ENCODE data around the gene HTRA2. TPM values are rescaled to one million over a fixed set of nuclear protein-coding genes. Genes with fewer than 3 reads are reported as not detected.
"Not testable (repeated sequence)": the region's sequence is repeated elsewhere in the genome, so short reads cannot be mapped to it uniquely, and the experiment has no call there.

Gene HTRA2
- total and polyA plus RNA-seq, 5 donors from 2014 or later = 25.8 to 34.1 (median 29.2) TPM

DNA sequence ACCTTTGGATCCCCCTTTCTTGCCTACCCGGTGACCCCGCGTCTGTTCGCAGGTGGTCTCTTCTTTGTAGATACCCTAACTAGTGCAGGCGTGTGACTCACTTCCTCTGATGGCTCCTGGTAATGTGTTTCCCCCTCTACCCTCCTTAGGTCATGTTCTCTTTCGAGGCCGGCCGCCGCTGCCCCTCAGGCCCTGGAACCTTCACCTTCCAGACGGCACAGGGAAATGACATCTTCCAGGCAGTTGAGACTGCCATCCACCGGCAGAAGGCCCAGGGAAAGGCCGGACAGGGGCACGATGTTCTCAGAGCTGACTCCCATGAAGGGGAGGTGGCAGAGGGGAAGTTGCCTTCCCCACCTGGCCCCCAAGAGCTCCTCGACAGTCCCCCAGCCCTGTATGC is 26.4 kb downstream of the HTRA2 start:
- Mint-ChIP-seq H3K9me3 (peaks cover 0 to 3% (median 0%) of the 10 kb centered on the region in 7 donors), H3K36me3 (no peaks in the 10 kb centered on the region), H3K4me3 (peak overlapping the region; percentile 95 to 96 (median 96)), H3K27me3 (peaks cover 16% of the 10 kb centered on the region), H3K4me1 (peaks cover 0 to 30% (median 11%) of the 10 kb centered on the region in 4 donors), H3K27ac (peak overlapping the region in 2 of 3 donors; percentile 51 to 90)
- no peaks in the 10 kb centered on the region for H3K9me3 ChIP-seq (ENCODE audit: control insufficient read depth in 2 of 2, low read length in 2 of 2)
- H3K27me3 ChIP-seq (ENCODE audit: control insufficient read depth, insufficient read depth, low read length) = peaks cover 1% of the 10 kb centered on the region
- no peak overlapping the region for H3K27ac ChIP-seq (ENCODE audit: insufficient read depth, low read length, poor library complexity, severe bottlenecking)
- no peak overlapping the region for H3K4me3 ChIP-seq (ENCODE audit: low read depth, low read length)
- peaks cover 29% of the 10 kb centered on the region for H3K4me1 ChIP-seq (ENCODE audit: control insufficient read depth, insufficient read depth, low read length, poor library complexity, severe bottlenecking)
- DNase-seq = no peak
- no peak for ATAC-seq (ENCODE audit: low read depth in 2 of 2)
- H3K36me3 ChIP-seq (ENCODE audit: control insufficient read depth, insufficient read depth, low read length) = peaks cover 6% of the 10 kb centered on the region

DNA sequence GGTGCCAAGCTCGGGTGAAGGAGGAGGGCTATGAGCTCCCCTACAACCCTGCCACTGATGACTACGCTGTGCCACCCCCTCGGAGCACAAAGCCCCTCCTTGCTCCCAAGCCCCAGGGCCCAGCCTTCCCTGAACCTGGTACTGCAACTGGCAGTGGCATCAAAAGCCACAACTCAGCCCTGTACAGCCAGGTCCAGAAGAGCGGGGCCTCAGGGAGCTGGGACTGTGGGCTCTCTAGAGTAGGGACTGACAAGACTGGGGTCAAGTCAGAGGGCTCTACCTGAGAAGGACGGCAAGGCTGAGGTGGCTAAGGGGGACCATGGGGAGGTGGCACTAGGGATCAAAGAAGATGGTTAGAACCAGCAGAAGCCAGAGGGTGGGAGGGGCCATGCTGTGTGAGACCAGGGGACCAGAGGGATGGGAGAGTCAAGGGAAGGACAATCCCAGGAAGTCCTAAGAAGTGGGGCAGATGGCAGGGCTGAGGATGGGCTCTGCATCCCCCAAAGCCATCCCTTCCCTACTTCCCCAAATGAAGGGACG is 27.2 kb downstream of the HTRA2 start:
- DNase-seq (no peak), ATAC-seq (ENCODE audit: low read depth in 2 of 2) (no peak)
- peaks cover 0 to 30% (median 11%) of the 10 kb centered on the region in 4 donors for H3K4me1 Mint-ChIP-seq
- H3K27me3 Mint-ChIP-seq = peaks cover 9% of the 10 kb centered on the region
- H3K27ac Mint-ChIP-seq = no peak overlapping the region
- Histone ChIP-seq H3K36me3 (ENCODE audit: control insufficient read depth, insufficient read depth, low read length) (peaks cover 6% of the 10 kb centered on the region), H3K9me3 (ENCODE audit: control insufficient read depth in 2 of 2, low read length in 2 of 2) (no peaks in the 10 kb centered on the region), H3K4me1 (ENCODE audit: control insufficient read depth, insufficient read depth, low read length, poor library complexity, severe bottlenecking) (peaks cover 29% of the 10 kb centered on the region), H3K4me3 (ENCODE audit: low read depth, low read length) (no peak overlapping the region), H3K27ac (ENCODE audit: insufficient read depth, low read length, poor library complexity, severe bottlenecking) (no peak overlapping the region), H3K27me3 (ENCODE audit: control insufficient read depth, insufficient read depth, low read length) (peaks cover 1% of the 10 kb centered on the region)
- H3K4me3 Mint-ChIP-seq = peak overlapping the region; percentile 52 to 96 (median 79)
- H3K9me3 Mint-ChIP-seq = no peaks in the 10 kb centered on the region
- H3K36me3 Mint-ChIP-seq = peaks cover 3% of the 10 kb centered on the region

DNA sequence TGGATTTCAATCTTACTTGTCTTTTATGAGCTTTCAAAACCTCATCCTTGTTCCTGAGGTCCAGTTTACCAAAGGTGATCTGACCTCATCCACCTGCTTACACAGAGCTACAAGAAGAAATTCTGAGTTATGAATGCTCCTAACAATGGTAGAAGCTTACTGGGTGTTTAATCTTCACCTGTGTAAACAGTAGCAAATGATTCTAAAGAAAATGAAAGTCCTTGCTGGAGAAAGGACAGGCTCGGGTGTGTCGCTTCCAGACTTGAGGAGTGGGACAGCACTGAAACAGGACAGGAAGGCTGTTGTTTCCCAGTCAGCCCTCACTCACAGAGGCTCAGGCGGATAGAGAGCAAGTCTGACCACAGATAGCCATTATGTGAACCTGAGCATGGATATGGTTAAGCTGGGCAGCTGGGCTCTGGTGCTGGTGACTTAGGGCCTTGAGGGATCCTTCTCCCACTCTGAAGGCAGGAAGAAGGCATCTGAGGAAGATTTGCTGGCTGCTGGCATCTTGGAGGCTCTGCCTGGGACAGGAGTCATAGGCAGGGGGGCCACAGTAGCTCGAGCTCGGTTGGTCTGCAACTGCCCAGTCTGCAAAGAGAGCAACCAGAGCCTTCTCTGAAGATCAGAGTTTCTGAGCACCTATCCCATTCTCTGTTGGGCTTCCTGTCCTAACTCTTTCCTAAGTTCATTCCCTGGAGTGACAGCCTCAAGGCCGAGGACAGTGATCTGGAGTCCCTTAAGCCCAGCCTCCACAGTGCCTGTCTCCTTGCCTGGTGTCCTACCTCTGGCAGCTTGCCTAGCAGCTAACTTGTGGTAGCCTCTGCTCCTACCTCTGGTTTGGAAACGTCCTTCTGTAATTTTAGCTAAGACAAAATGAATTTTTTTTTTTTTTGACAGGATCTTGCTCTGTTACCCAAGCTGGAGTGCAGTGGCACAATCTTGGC is 28.8 kb downstream of the HTRA2 start:
- DNase-seq = no peak
- Mint-ChIP-seq H3K27me3 (no peaks in the 10 kb centered on the region), H3K27ac (no peak overlapping the region), H3K4me3 (peak overlapping the region in 2 of 4 donors; percentile 32 to 78), H3K9me3 (no peaks in the 10 kb centered on the region), H3K36me3 (peaks cover 5% of the 10 kb centered on the region), H3K4me1 (peaks cover 0 to 24% (median 8%) of the 10 kb centered on the region in 4 donors)
- H3K4me3 ChIP-seq (ENCODE audit: low read depth, low read length) = no peak overlapping the region
- no peak overlapping the region for H3K27ac ChIP-seq (ENCODE audit: insufficient read depth, low read length, poor library complexity, severe bottlenecking)
- no peak for ATAC-seq (ENCODE audit: low read depth in 2 of 2)
- peaks cover 6% of the 10 kb centered on the region for H3K36me3 ChIP-seq (ENCODE audit: control insufficient read depth, insufficient read depth, low read length)
- no peaks in the 10 kb centered on the region for H3K27me3 ChIP-seq (ENCODE audit: control insufficient read depth, insufficient read depth, low read length)
- H3K4me1 ChIP-seq (ENCODE audit: control insufficient read depth, insufficient read depth, low read length, poor library complexity, severe bottlenecking) = peaks cover 29% of the 10 kb centered on the region
- no peaks in the 10 kb centered on the region for H3K9me3 ChIP-seq (ENCODE audit: control insufficient read depth in 2 of 2, low read length in 2 of 2)

DNA sequence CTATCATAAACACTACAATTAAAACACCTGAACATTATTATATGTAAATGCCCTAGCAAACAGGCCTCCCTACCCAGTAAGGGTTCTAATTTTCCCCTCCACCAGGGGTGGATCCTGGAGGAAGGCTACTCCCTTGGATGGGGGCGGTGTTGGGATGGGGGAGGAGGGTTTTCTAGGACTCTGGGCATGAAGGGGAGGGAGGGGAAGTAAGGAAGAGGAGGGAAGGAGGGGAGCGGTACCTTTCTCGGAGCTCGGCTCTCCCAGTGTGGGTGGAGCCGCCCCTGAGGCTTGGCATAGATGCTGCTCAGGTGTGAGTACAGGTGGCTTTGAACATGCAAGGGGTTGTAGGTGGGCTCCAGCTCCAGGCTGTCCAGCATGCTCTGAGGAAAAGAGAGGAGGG is 30.2 kb downstream of the HTRA2 start:
- Mint-ChIP-seq H3K36me3 (peaks cover 5% of the 10 kb centered on the region), H3K4me1 (peaks cover 0 to 20% (median 8%) of the 10 kb centered on the region in 4 donors), H3K4me3 (no peak overlapping the region), H3K27ac (no peak overlapping the region), H3K9me3 (no peaks in the 10 kb centered on the region), H3K27me3 (no peaks in the 10 kb centered on the region)
- DNase-seq (no peak), ATAC-seq (ENCODE audit: low read depth in 2 of 2) (no peak)
- Histone ChIP-seq H3K4me1 (ENCODE audit: control insufficient read depth, insufficient read depth, low read length, poor library complexity, severe bottlenecking) (peaks cover 19% of the 10 kb centered on the region), H3K27me3 (ENCODE audit: control insufficient read depth, insufficient read depth, low read length) (peaks cover 2% of the 10 kb centered on the region), H3K9me3 (ENCODE audit: control insufficient read depth in 2 of 2, low read length in 2 of 2) (no peaks in the 10 kb centered on the region), H3K4me3 (ENCODE audit: low read depth, low read length) (no peak overlapping the region), H3K27ac (ENCODE audit: insufficient read depth, low read length, poor library complexity, severe bottlenecking) (no peak overlapping the region), H3K36me3 (ENCODE audit: control insufficient read depth, insufficient read depth, low read length) (peaks cover 6% of the 10 kb centered on the region)

- H3K4me1 ChIP-seq (ENCODE audit: control insufficient read depth, insufficient read depth, low read length, poor library complexity, severe bottlenecking) = peaks cover 12% of the 10 kb centered on the region
- no peak for DNase-seq
- H3K36me3 ChIP-seq (ENCODE audit: control insufficient read depth, insufficient read depth, low read length) = peaks cover 6% of the 10 kb centered on the region
- ATAC-seq (ENCODE audit: low read depth in 2 of 2) = no peak
- H3K27ac ChIP-seq (ENCODE audit: insufficient read depth, low read length, poor library complexity, severe bottlenecking) = no peak overlapping the region
- Mint-ChIP-seq H3K27me3 (no peaks in the 10 kb centered on the region), H3K27ac (peak overlapping the region in 1 of 3 donors; percentile 69), H3K4me3 (no peak overlapping the region), H3K4me1 (peaks cover 0 to 15% (median 7%) of the 10 kb centered on the region in 4 donors), H3K36me3 (peaks cover 5% of the 10 kb centered on the region), H3K9me3 (no peaks in the 10 kb centered on the region)
- no peaks in the 10 kb centered on the region for H3K9me3 ChIP-seq (ENCODE audit: control insufficient read depth in 2 of 2, low read length in 2 of 2)
- no peak overlapping the region for H3K4me3 ChIP-seq (ENCODE audit: low read depth, low read length)
- peaks cover 2% of the 10 kb centered on the region for H3K27me3 ChIP-seq (ENCODE audit: control insufficient read depth, insufficient read depth, low read length)
Observed at GRCh38 chr2:74560591-74560990, 30.9 kb downstream of the HTRA2 start.

- not testable (repeated sequence) for H3K9me3 Mint-ChIP-seq, H3K36me3 Mint-ChIP-seq
Observed at GRCh38 chr2:74561022-74561421, 31.3 kb downstream of the HTRA2 start.

GRCh38 chr2:74562126-74562775 is 32.5 kb downstream of the HTRA2 start:
- Mint-ChIP-seq H3K9me3 (peaks cover 0 to 1% (median 0%) of the 10 kb centered on the region in 7 donors), H3K4me3 (peak overlapping the region in 1 of 4 donors; percentile 63), H3K27me3 (no peaks in the 10 kb centered on the region), H3K36me3 (peaks cover 5% of the 10 kb centered on the region), H3K27ac (peak overlapping the region in 1 of 3 donors; percentile 66), H3K4me1 (peaks cover 0 to 9% (median 0%) of the 10 kb centered on the region in 4 donors)
- no peak overlapping the region for H3K4me3 ChIP-seq (ENCODE audit: low read depth, low read length)
- no peaks in the 10 kb centered on the region for H3K36me3 ChIP-seq (ENCODE audit: control insufficient read depth, insufficient read depth, low read length)
- DNase-seq (no peak), ATAC-seq (ENCODE audit: low read depth in 2 of 2) (no peak)
- H3K27me3 ChIP-seq (ENCODE audit: control insufficient read depth, insufficient read depth, low read length) = peaks cover 2% of the 10 kb centered on the region
- H3K4me1 ChIP-seq (ENCODE audit: control insufficient read depth, insufficient read depth, low read length, poor library complexity, severe bottlenecking) = no peaks in the 10 kb centered on the region
- no peak overlapping the region for H3K27ac ChIP-seq (ENCODE audit: insufficient read depth, low read length, poor library complexity, severe bottlenecking)
- no peaks in the 10 kb centered on the region for H3K9me3 ChIP-seq (ENCODE audit: control insufficient read depth in 2 of 2, low read length in 2 of 2)

More at GRCh38 chr2:74561022-74561421, 31.3 kb downstream of the HTRA2 start:
- not testable (repeated sequence) for DNase-seq; H3K27me3 ChIP-seq (ENCODE audit: control insufficient read depth, insufficient read depth, low read length); H3K9me3 ChIP-seq (ENCODE audit: control insufficient read depth in 2 of 2, low read length in 2 of 2); ATAC-seq (ENCODE audit: low read depth in 2 of 2); H3K27ac ChIP-seq (ENCODE audit: insufficient read depth, low read length, poor library complexity, severe bottlenecking); H3K4me3 ChIP-seq (ENCODE audit: low read depth, low read length); H3K27me3 Mint-ChIP-seq; H3K4me1 ChIP-seq (ENCODE audit: control insufficient read depth, insufficient read depth, low read length, poor library complexity, severe bottlenecking); H3K36me3 ChIP-seq (ENCODE audit: control insufficient read depth, insufficient read depth, low read length)
- Mint-ChIP-seq H3K4me3 (peak overlapping the region in 1 of 4 donors; percentile 51), H3K4me1 (peaks cover 0 to 15% (median 5%) of the 10 kb centered on the region in 4 donors), H3K27ac (peak overlapping the region in 1 of 3 donors; percentile 6)

Measured in CD4-positive, CD25-positive, alpha-beta regulatory T cell (primary cell).